ENCODE measurements around the gene SALL3.
"Not testable (repeated sequence)": the region's sequence is repeated elsewhere in the genome, so short reads cannot be mapped to it uniquely, and the experiment has no call there.

SALL3 gene

DNA sequence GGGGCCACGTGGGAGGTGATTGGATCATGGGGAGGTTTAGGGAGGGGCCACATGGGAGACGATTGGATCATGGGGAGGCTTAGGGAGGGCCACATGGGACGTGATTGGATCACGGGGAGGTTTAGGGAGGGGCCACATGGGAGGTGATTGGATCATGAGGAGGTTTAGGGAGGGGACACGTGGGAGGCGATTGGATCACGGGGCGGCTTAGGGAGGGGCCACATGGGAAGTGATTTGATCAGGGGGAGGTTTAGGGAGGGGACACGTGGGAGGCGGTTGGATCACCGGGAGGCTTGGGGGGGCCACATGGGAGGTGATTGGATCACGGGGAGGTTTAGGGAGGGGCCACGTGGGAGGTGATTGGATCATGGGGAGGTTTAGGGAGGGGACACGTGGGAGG lies 22.5 kb upstream of the SALL3 start:
- no peak overlapping the region for H3K4me3 ChIP-seq (replicated peaks; ENCODE audit: insufficient read depth, low read length)
- no peak for TF ChIP-seq CTCF (IDR thresholded peaks at IDR 0.05; ENCODE audit: insufficient read depth, low read length)
- TF ChIP-seq, protein P1, sequence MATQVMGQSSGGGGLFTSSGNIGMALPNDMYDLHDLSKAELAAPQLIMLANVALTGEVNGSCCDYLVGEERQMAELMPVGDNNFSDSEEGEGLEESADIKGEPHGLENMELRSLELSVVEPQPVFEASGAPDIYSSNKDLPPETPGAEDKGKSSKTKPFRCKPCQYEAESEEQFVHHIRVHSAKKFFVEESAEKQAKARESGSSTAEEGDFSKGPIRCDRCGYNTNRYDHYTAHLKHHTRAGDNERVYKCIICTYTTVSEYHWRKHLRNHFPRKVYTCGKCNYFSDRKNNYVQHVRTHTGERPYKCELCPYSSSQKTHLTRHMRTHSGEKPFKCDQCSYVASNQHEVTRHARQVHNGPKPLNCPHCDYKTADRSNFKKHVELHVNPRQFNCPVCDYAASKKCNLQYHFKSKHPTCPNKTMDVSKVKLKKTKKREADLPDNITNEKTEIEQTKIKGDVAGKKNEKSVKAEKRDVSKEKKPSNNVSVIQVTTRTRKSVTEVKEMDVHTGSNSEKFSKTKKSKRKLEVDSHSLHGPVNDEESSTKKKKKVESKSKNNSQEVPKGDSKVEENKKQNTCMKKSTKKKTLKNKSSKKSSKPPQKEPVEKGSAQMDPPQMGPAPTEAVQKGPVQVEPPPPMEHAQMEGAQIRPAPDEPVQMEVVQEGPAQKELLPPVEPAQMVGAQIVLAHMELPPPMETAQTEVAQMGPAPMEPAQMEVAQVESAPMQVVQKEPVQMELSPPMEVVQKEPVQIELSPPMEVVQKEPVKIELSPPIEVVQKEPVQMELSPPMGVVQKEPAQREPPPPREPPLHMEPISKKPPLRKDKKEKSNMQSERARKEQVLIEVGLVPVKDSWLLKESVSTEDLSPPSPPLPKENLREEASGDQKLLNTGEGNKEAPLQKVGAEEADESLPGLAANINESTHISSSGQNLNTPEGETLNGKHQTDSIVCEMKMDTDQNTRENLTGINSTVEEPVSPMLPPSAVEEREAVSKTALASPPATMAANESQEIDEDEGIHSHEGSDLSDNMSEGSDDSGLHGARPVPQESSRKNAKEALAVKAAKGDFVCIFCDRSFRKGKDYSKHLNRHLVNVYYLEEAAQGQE (IDR thresholded peaks at IDR 0.05; ENCODE audit: insufficient replicate concordance, low read depth) = no peak
- no peak for TF ChIP-seq SPI1 (IDR thresholded peaks at IDR 0.05; ENCODE audit: borderline replicate concordance, low read depth)
- no peak for TF ChIP-seq POLR2AphosphoS5 (IDR thresholded peaks at IDR 0.05; ENCODE audit: low read depth)
- TF ChIP-seq GABPA (IDR thresholded peaks at IDR 0.05; ENCODE audit: low read depth) = no peak
- H3K27me3 ChIP-seq (ENCODE audit: insufficient read depth, poor library complexity, severe bottlenecking) = no peaks in the 10 kb centered on the region
- no peak for DNase-seq (ENCODE audit: low read depth in 1 of 2, low spot score in 1 of 2)
- no peak overlapping the region for H3K27ac ChIP-seq (replicated peaks)

DNA sequence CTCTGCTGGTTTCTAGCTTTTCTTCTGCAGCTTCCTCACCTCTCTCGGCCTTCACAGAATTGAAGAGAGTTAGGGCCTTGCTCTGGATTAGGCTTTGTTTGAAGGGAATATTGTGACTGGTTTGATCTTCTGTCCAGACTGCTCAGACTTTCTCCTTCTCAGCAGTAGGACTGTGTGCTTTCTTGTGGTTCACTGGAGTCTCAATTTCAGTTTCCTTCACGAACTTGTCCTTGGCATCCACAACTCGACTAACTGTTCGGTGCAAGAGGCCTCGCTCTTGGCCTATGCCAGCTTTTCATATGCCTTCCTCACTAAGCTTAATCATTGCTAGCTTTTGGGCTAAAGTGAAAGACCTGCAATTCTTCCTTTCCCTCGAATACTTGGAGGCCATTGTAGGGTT lies 18.9 kb upstream of the SALL3 start:
- Histone ChIP-seq H3K27me3 (ENCODE audit: insufficient read depth, poor library complexity, severe bottlenecking) (no peaks in the 10 kb centered on the region), H3K4me3 (replicated peaks; ENCODE audit: insufficient read depth, low read length) (no peak overlapping the region), H3K27ac (replicated peaks) (no peak overlapping the region)
- TF ChIP-seq SPI1 (IDR thresholded peaks at IDR 0.05; ENCODE audit: borderline replicate concordance, low read depth) (no peak), GABPA (IDR thresholded peaks at IDR 0.05; ENCODE audit: low read depth) (no peak)
- TF ChIP-seq, protein P1 (IDR thresholded peaks at IDR 0.05; ENCODE audit: insufficient replicate concordance, low read depth) = no peak
- DNase-seq (ENCODE audit: low read depth in 1 of 2, low spot score in 1 of 2) = no peak

DNA sequence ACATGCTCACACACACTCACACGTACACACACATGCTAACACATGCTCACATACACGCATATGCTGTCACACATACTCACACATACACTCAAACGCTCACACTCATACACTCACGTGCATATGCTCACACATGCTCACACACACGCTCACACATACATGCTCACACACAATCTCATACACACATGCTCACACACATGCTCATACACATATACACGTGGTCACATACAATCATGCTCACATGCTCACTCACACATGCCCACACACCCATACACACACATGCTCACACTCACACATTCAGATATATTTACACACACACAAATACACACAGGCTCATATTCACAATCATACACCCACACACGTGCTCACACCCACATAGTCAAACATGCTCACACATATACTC lies 17.5 kb upstream of the SALL3 start:
- TF ChIP-seq, protein P1 (IDR thresholded peaks at IDR 0.05; ENCODE audit: insufficient replicate concordance, low read depth) = no peak
- TF ChIP-seq GABPA (IDR thresholded peaks at IDR 0.05; ENCODE audit: low read depth) (no peak), SPI1 (IDR thresholded peaks at IDR 0.05; ENCODE audit: borderline replicate concordance, low read depth) (no peak), POLR2AphosphoS5 (IDR thresholded peaks at IDR 0.05; ENCODE audit: low read depth) (no peak), CTCF (IDR thresholded peaks at IDR 0.05; ENCODE audit: insufficient read depth, low read length) (no peak)
- H3K4me3 ChIP-seq (replicated peaks; ENCODE audit: insufficient read depth, low read length) = no peak overlapping the region
- DNase-seq (ENCODE audit: low read depth in 1 of 2, low spot score in 1 of 2) = no peak
- H3K27ac ChIP-seq (replicated peaks) = no peak overlapping the region
- H3K27me3 ChIP-seq (ENCODE audit: insufficient read depth, poor library complexity, severe bottlenecking) = peaks cover 4% of the 10 kb centered on the region

DNA sequence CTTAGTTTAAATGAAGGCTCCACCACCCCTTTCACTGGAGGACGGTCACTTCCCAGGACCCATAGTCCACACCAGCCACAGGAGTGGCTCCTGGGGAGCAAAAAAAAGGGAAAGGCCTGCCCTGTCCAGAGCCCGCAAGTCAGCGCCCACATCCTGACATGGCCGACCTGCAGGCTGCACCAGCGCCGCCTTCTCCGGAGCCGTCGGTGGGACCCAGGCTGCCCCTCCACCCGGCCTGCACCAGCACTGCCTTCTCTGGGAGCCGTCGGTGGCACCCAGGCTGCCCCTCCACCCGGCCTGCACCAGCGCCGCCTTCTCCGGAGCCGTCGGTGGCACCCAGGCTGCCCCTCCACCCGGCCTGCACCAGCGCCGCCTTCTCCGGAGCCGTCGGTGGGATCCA lies 14.9 kb upstream of the SALL3 start:
- not testable (repeated sequence) for H3K4me3 ChIP-seq (replicated peaks; ENCODE audit: insufficient read depth, low read length); H3K27ac ChIP-seq (replicated peaks); DNase-seq (ENCODE audit: low read depth in 1 of 2, low spot score in 1 of 2); H3K27me3 ChIP-seq (ENCODE audit: insufficient read depth, poor library complexity, severe bottlenecking)

All from HL-60 (cell line).